ENCODE measurements around the gene SLC9A7.

SLC9A7 gene

GRCh38 chrX:46626566-46626965, 132.4 kb downstream of the SLC9A7 start:
- DNase-seq (ENCODE audit: low spot score in 2 of 2) = no peak
- Mint-ChIP-seq H3K36me3 (no peaks in the 10 kb centered on the region), H3K27ac (peak overlapping the region; percentile 61), H3K4me3 (peak overlapping the region; percentile 18), H3K9me3 (no peaks in the 10 kb centered on the region), H3K4me1 (peaks cover 32% of the 10 kb centered on the region)
- peak; percentile 70 for ATAC-seq

DNA sequence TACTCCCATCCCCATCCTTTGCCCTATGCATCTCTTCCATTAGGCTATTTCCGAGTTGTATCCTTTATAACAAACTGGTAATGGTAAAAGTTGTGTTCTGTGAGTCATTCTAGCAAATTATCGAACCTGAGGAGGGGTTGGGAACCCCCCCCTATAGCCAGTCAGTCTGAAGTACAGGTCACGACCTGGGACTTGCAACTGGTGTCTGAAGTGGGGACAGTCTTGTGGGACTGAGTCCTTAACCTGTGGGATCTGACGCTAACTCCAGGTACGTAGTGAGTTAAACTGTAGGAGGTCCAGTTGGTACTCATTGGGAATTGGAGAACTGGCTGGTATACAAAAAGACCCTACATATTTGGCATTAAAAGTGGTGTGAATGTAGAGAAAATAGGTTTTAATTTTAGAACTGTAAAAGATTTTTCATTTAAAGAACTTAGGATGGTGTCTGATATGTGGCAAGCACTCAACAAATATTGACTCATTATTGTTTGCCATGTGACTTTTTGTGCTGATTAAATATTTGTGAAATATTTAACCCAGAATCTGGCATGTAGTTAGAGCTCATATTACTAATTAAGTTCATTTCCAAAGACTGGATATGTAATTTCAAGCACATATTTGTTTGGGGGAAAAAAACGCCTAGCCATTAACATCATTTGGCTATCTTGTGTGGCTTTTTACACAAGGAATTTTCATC, 134.7 kb downstream of the SLC9A7 start:
- ATAC-seq (no peak), DNase-seq (ENCODE audit: low spot score in 2 of 2) (no peak)
- H3K27ac Mint-ChIP-seq = no peak overlapping the region
- H3K9me3 Mint-ChIP-seq = no peaks in the 10 kb centered on the region
- peaks cover 27% of the 10 kb centered on the region for H3K4me1 Mint-ChIP-seq
- H3K4me3 Mint-ChIP-seq = no peak overlapping the region
- H3K36me3 Mint-ChIP-seq = no peaks in the 10 kb centered on the region

GRCh38 chrX:46621572-46621971, 137.3 kb downstream of the SLC9A7 start:
- Mint-ChIP-seq H3K4me1 (peaks cover 8% of the 10 kb centered on the region), H3K27ac (no peak overlapping the region), H3K4me3 (no peak overlapping the region), H3K9me3 (no peaks in the 10 kb centered on the region), H3K36me3 (no peaks in the 10 kb centered on the region)
- ATAC-seq = no peak
- no peak for DNase-seq (ENCODE audit: low spot score in 2 of 2)

- peaks cover 7% of the 10 kb centered on the region for H3K36me3 Mint-ChIP-seq
- H3K9me3 Mint-ChIP-seq = no peaks in the 10 kb centered on the region
- ATAC-seq (no peak), DNase-seq (ENCODE audit: low spot score in 2 of 2) (no peak)
- peaks cover 5% of the 10 kb centered on the region for H3K4me1 Mint-ChIP-seq
- H3K27ac Mint-ChIP-seq = no peak overlapping the region
- H3K4me3 Mint-ChIP-seq = no peak overlapping the region
These were observed 138.4 kb downstream of the SLC9A7 start for GRCh38 chrX:46620505-46620904.

DNA sequence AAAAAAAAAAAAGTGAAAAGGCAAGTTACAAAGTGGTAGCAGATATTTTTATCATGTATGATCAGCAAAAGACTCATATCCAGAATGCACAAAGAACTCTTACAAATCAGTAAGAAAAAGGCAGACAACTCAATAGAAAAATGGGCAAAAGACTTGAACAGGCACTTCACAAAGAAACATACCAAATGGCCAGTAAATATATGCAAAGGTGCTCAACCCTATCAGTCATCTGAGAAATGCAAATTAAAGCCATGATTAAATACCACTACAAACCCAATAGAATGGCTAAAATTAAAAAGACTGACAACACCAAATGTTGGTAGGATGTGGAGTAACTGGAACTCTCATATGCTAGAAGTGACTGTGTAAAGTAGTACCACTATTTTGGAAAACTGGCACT, 140.0 kb downstream of the SLC9A7 start:
- ATAC-seq (no peak), DNase-seq (ENCODE audit: low spot score in 2 of 2) (no peak)
- Mint-ChIP-seq H3K4me3 (no peak overlapping the region), H3K36me3 (peaks cover 7% of the 10 kb centered on the region), H3K9me3 (no peaks in the 10 kb centered on the region), H3K4me1 (peaks cover 5% of the 10 kb centered on the region), H3K27ac (no peak overlapping the region)

DNA sequence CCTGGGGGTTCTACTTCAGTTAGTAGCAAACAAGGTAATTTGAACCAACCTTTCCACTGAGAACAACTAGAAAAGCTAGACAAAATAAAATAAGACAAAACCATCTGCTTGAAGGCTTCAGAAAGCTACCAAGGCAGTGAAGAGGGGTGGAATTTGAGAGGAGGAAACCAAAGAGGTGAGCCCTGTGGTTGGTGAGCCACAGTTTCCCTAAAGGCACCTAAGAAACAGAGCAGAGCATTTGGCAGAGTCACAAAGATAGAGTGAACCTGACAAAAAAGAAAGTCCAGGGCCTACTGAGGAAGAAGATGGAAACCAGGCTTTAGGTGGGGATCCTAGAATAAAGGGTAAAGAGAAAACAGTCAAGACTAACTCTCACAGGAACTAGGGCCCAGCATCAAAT, 141.0 kb downstream of the SLC9A7 start:
- H3K36me3 Mint-ChIP-seq = peaks cover 7% of the 10 kb centered on the region
- no peak overlapping the region for H3K27ac Mint-ChIP-seq
- DNase-seq (ENCODE audit: low spot score in 2 of 2) (no peak), ATAC-seq (no peak)
- no peak overlapping the region for H3K4me3 Mint-ChIP-seq
- H3K4me1 Mint-ChIP-seq = peaks cover 5% of the 10 kb centered on the region
- no peaks in the 10 kb centered on the region for H3K9me3 Mint-ChIP-seq

GRCh38 chrX:46611658-46612362, 147.1 kb downstream of the SLC9A7 start:
- H3K4me3 Mint-ChIP-seq = no peak overlapping the region
- peaks cover 15% of the 10 kb centered on the region for H3K36me3 Mint-ChIP-seq
- H3K27ac Mint-ChIP-seq = no peak overlapping the region
- H3K9me3 Mint-ChIP-seq = no peaks in the 10 kb centered on the region
- H3K4me1 Mint-ChIP-seq = peaks cover 11% of the 10 kb centered on the region
- no peak for ATAC-seq
- DNase-seq (ENCODE audit: low spot score in 2 of 2) = no peak

- ATAC-seq = no peak
- H3K4me3 Mint-ChIP-seq = no peak overlapping the region
- no peaks in the 10 kb centered on the region for H3K9me3 Mint-ChIP-seq
- H3K4me1 Mint-ChIP-seq = peaks cover 11% of the 10 kb centered on the region
- H3K36me3 Mint-ChIP-seq = peaks cover 8% of the 10 kb centered on the region
- H3K27ac Mint-ChIP-seq = no peak overlapping the region
- DNase-seq (ENCODE audit: low spot score in 2 of 2) = no peak
These were observed 148.8 kb downstream of the SLC9A7 start for GRCh38 chrX:46610070-46610658.

- H3K4me1 Mint-ChIP-seq = peaks cover 11% of the 10 kb centered on the region
- H3K36me3 Mint-ChIP-seq = peaks cover 13% of the 10 kb centered on the region
- no peak overlapping the region for H3K27ac Mint-ChIP-seq
- ATAC-seq (no peak), DNase-seq (ENCODE audit: low spot score in 2 of 2) (no peak)
- no peaks in the 10 kb centered on the region for H3K9me3 Mint-ChIP-seq
- H3K4me3 Mint-ChIP-seq = no peak overlapping the region
These were observed 151.0 kb downstream of the SLC9A7 start for GRCh38 chrX:46607916-46608315.

- no peak overlapping the region for H3K4me3 Mint-ChIP-seq
- DNase-seq (ENCODE audit: low spot score in 2 of 2) = no peak
- no peaks in the 10 kb centered on the region for H3K4me1 Mint-ChIP-seq
- ATAC-seq = no peak
- H3K36me3 Mint-ChIP-seq = peaks cover 5% of the 10 kb centered on the region
- H3K9me3 Mint-ChIP-seq = no peaks in the 10 kb centered on the region
- no peak overlapping the region for H3K27ac Mint-ChIP-seq
These were observed 156.3 kb downstream of the SLC9A7 start for GRCh38 chrX:46602468-46603102.

DNA sequence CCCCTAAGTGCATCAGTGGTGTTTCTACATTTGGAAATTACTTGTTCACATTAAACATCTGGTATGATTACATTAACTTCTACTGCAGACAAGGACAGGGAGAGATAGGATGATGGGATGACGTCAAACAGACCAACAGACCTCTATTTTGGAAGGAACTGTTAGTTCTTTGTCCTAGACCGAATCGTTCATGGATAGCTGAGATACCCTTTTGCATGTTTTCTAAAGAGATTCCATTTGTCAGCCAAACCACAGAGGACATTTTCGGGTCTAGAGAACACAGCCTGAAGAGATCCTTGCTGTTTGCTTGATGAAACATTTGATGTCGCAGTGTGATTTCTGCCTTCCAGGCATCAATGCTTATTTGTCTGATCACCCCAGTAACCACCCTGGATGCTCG, 157.6 kb downstream of the SLC9A7 start:
- ATAC-seq (no peak), DNase-seq (ENCODE audit: low spot score in 2 of 2) (no peak)
- H3K27ac Mint-ChIP-seq = no peak overlapping the region
- H3K4me3 Mint-ChIP-seq = no peak overlapping the region
- H3K36me3 Mint-ChIP-seq = peaks cover 5% of the 10 kb centered on the region
- no peaks in the 10 kb centered on the region for H3K4me1 Mint-ChIP-seq
- H3K9me3 Mint-ChIP-seq = no peaks in the 10 kb centered on the region

GRCh38 chrX:46599051-46599560, 159.8 kb downstream of the SLC9A7 start:
- ATAC-seq (no peak), DNase-seq (ENCODE audit: low spot score in 2 of 2) (no peak)
- H3K27ac Mint-ChIP-seq = no peak overlapping the region
- no peaks in the 10 kb centered on the region for H3K9me3 Mint-ChIP-seq
- H3K4me3 Mint-ChIP-seq = no peak overlapping the region
- H3K36me3 Mint-ChIP-seq = peaks cover 3% of the 10 kb centered on the region
- H3K4me1 Mint-ChIP-seq = no peaks in the 10 kb centered on the region

- no peak for ATAC-seq
- H3K27ac Mint-ChIP-seq = no peak overlapping the region
These were observed 161.1 kb downstream of the SLC9A7 start for GRCh38 chrX:46597771-46598170.

DNA sequence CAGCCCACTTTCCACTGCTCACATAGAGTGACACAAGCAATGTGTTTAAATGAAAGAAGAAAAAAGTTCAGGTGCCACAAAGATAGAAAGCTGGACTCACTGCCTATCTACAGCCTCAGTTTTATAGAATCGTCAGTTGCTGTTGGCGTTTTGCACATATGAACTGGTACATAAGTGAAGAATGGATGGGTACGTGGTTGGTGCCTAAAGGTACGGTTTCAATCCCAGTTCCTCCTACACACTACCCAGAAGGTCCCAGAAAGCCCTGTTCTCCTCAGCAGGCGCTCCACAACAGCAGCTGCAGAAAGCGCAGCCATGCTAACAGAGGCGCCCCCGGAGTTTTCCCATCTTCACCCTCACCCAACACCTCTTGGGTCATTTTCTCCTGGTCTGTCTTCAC, 161.7 kb downstream of the SLC9A7 start:
- Mint-ChIP-seq H3K9me3 (no peaks in the 10 kb centered on the region), H3K4me1 (peaks cover 6% of the 10 kb centered on the region), H3K36me3 (no peaks in the 10 kb centered on the region), H3K27ac (no peak overlapping the region), H3K4me3 (no peak overlapping the region)
- no peak for DNase-seq (ENCODE audit: low spot score in 2 of 2)
- no peak for ATAC-seq

More at GRCh38 chrX:46597771-46598170, 161.1 kb downstream of the SLC9A7 start:
- no peak for DNase-seq (ENCODE audit: low spot score in 2 of 2)
- no peaks in the 10 kb centered on the region for H3K9me3 Mint-ChIP-seq
- H3K4me3 Mint-ChIP-seq = no peak overlapping the region
- peaks cover 6% of the 10 kb centered on the region for H3K4me1 Mint-ChIP-seq
- no peaks in the 10 kb centered on the region for H3K36me3 Mint-ChIP-seq

DNA sequence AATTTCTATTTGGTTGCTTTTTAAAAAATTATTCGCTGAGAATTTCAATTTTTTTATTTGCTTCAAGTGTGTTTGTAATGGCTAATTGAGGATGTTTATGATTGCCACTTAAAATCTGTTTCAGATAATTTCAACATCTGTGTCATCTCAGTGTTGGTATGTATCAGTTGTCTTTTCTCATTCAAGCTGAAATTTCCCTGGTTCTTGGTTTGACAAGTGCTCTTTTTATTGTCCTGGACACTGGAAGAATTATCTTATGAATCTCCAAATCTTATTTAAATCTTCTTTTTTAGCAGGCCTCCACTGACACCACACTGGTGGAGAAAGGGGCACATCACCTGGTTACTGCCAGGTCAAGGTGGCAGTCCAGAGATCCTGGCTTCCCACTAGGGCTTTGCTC, 163.8 kb downstream of the SLC9A7 start:
- no peak for DNase-seq (ENCODE audit: low spot score in 2 of 2)
- Mint-ChIP-seq H3K27ac (no peak overlapping the region), H3K9me3 (no peaks in the 10 kb centered on the region), H3K4me3 (no peak overlapping the region), H3K4me1 (peaks cover 6% of the 10 kb centered on the region), H3K36me3 (no peaks in the 10 kb centered on the region)
- ATAC-seq = no peak
